Tibial nerve (tissue), 4 donors: ENCODE measurements around the gene TSEN15.

Experiments
- CTCF ChIP-seq, 5 experiments: fragments of 200-600 bp in 3 of 5; fragments of 450-650 bp in 2 of 5; sonication (generic) in 3 of 5; IDR thresholded peaks; one replicate each; pipeline ENCODE4 v1.5.1; 2016 to 2019; ENCODE audit warnings: antibody characterized with exemption in 5 of 5, mild to moderate bottlenecking in 3 of 5, moderate library complexity in 2 of 5
- EP300 ChIP-seq, 2 donors: sonication (generic); formaldehyde crosslinking; IDR thresholded peaks; one replicate each; pipeline ENCODE4 v1.6.1; 2017; ENCODE audit warnings: antibody characterized with exemption in 2 of 2, mild to moderate bottlenecking in 1 of 2

GRCh38 chr1:184062640-184063286 lies 11.2 kb downstream of the TSEN15 start:
- no peak for TF ChIP-seq CTCF (IDR thresholded peaks at IDR 0.05)
- no peak for TF ChIP-seq EP300 (IDR thresholded peaks at IDR 0.05)
